ENCODE measurements around the gene ITCH. TPM values are rescaled to one million over a fixed set of nuclear protein-coding genes. Genes with fewer than 3 reads are reported as not detected.

Gene ITCH
- total RNA-seq, 2 experiments from 2014 or later = 42.3 to 45.2 TPM

- Mint-ChIP-seq H3K36me3 (peaks cover 23% of the 10 kb centered on the region), H3K27ac (no peak overlapping the region), H3K4me1 (ENCODE audit: low read depth) (peaks cover 3% of the 10 kb centered on the region), H3K9me3 (no peaks in the 10 kb centered on the region), H3K27me3 (no peaks in the 10 kb centered on the region), H3K4me3 (no peak overlapping the region)
- CTCF ChIA-PET = interaction anchor here (1.4 kb wide), 1 partner anchor 237 kb away, joined by 4 read pairs; no protein-coding TSS in a partner anchor
- DNase-seq = no peak
- intact Hi-C loops (cut with micrococcal nuclease) = loop anchor here (10.0 kb wide), 1 partner anchor 232 kb away; no protein-coding TSS in a partner anchor
- POLR2A ChIA-PET = no interaction called here
Measured at GRCh38 chr20:34532320-34532719, 169.2 kb downstream of the ITCH start.

- H3K4me1 Mint-ChIP-seq (ENCODE audit: low read depth) = peaks cover 3% of the 10 kb centered on the region
- no peak overlapping the region for H3K4me3 Mint-ChIP-seq
- no peaks in the 10 kb centered on the region for H3K9me3 Mint-ChIP-seq
- no peak overlapping the region for H3K27ac Mint-ChIP-seq
- H3K27me3 Mint-ChIP-seq = no peaks in the 10 kb centered on the region
- intact Hi-C loops (cut with micrococcal nuclease) = loop anchor here (10.0 kb wide), 1 partner anchor 232 kb away; no protein-coding TSS in a partner anchor
- ChIA-PET CTCF (no interaction called here), POLR2A (no interaction called here)
- no peak for DNase-seq
- peaks cover 24% of the 10 kb centered on the region for H3K36me3 Mint-ChIP-seq
Measured at GRCh38 chr20:34532756-34533155, 169.7 kb downstream of the ITCH start.

- Mint-ChIP-seq H3K27ac (no peak overlapping the region), H3K4me1 (ENCODE audit: low read depth) (peaks cover 6% of the 10 kb centered on the region), H3K27me3 (no peaks in the 10 kb centered on the region), H3K9me3 (no peaks in the 10 kb centered on the region), H3K4me3 (no peak overlapping the region), H3K36me3 (peaks cover 18% of the 10 kb centered on the region)
- POLR2A ChIA-PET = no interaction called here
- CTCF ChIA-PET = interaction anchor here (1.1 to 1.3 kb wide), 4 partner anchors 174 to 235 kb away, joined by 4 to 5 read pairs (median 4); no protein-coding TSS in a partner anchor
- intact Hi-C loops (cut with micrococcal nuclease) = loop anchor here (10.0 kb wide), 1 partner anchor 230 kb away; no protein-coding TSS in a partner anchor
- DNase-seq = no peak
Measured at GRCh38 chr20:34534391-34535165, 171.5 kb downstream of the ITCH start.

GRCh38 chr20:34535301-34535840 lies 172.3 kb downstream of the ITCH start:
- DNase-seq = no peak
- H3K9me3 Mint-ChIP-seq = no peaks in the 10 kb centered on the region
- no peaks in the 10 kb centered on the region for H3K27me3 Mint-ChIP-seq
- no peak overlapping the region for H3K4me3 Mint-ChIP-seq
- CTCF ChIA-PET = interaction anchor here (1.2 to 10.9 kb wide), 3 partner anchors 173 to 223 kb away, joined by 4 to 138 read pairs (median 5); partner anchors contain the start of gene TP53INP2
- POLR2A ChIA-PET = no interaction called here
- intact Hi-C loops (cut with micrococcal nuclease) = loop anchor here (10.0 kb wide), 1 partner anchor 229 kb away; no protein-coding TSS in a partner anchor
- H3K27ac Mint-ChIP-seq = no peak overlapping the region
- H3K4me1 Mint-ChIP-seq (ENCODE audit: low read depth) = peaks cover 9% of the 10 kb centered on the region
- H3K36me3 Mint-ChIP-seq = peaks cover 18% of the 10 kb centered on the region

GRCh38 chr20:34535857-34536256 lies 172.8 kb downstream of the ITCH start:
- H3K36me3 Mint-ChIP-seq = peaks cover 21% of the 10 kb centered on the region
- ChIA-PET CTCF (interaction anchor here (0.9 to 10.9 kb wide), 4 partner anchors 12 to 233 kb away, joined by 3 to 138 read pairs (median 55); partner anchors contain the start of gene TP53INP2), POLR2A (no interaction called here)
- no peak for DNase-seq
- no peak overlapping the region for H3K27ac Mint-ChIP-seq
- no peak overlapping the region for H3K4me3 Mint-ChIP-seq
- H3K27me3 Mint-ChIP-seq = no peaks in the 10 kb centered on the region
- intact Hi-C loops (cut with micrococcal nuclease) = loop anchor here (10.0 kb wide), 1 partner anchor 229 kb away; no protein-coding TSS in a partner anchor
- H3K9me3 Mint-ChIP-seq = no peaks in the 10 kb centered on the region
- H3K4me1 Mint-ChIP-seq (ENCODE audit: low read depth) = peaks cover 13% of the 10 kb centered on the region

- no peak overlapping the region for H3K4me3 Mint-ChIP-seq
- H3K4me1 Mint-ChIP-seq (ENCODE audit: low read depth) = peaks cover 23% of the 10 kb centered on the region
- intact Hi-C loops (cut with micrococcal nuclease) = loop anchor here (10.0 kb wide), 1 partner anchor 228 kb away; no protein-coding TSS in a partner anchor
- no peaks in the 10 kb centered on the region for H3K9me3 Mint-ChIP-seq
- ChIA-PET POLR2A (no interaction called here), CTCF (interaction anchor here (0.9 to 10.9 kb wide), 5 partner anchors 13 to 232 kb away, joined by 3 to 138 read pairs (median 5); partner anchors contain the start of gene TP53INP2)
- peaks cover 25% of the 10 kb centered on the region for H3K36me3 Mint-ChIP-seq
- no peak overlapping the region for H3K27ac Mint-ChIP-seq
- no peaks in the 10 kb centered on the region for H3K27me3 Mint-ChIP-seq
- DNase-seq = peak; percentile 71
Measured at GRCh38 chr20:34536798-34537394, 173.8 kb downstream of the ITCH start.

GRCh38 chr20:34537651-34538050 lies 174.6 kb downstream of the ITCH start:
- H3K36me3 Mint-ChIP-seq = peaks cover 25% of the 10 kb centered on the region
- DNase-seq = no peak
- no peaks in the 10 kb centered on the region for H3K9me3 Mint-ChIP-seq
- H3K4me3 Mint-ChIP-seq = no peak overlapping the region
- no peaks in the 10 kb centered on the region for H3K27me3 Mint-ChIP-seq
- ChIA-PET POLR2A (no interaction called here), CTCF (interaction anchor here (0.9 to 10.9 kb wide), 9 partner anchors 8 to 347 kb away, joined by 3 to 138 read pairs (median 4); partner anchors contain the start of gene TP53INP2)
- intact Hi-C loops (cut with micrococcal nuclease) = loop anchor here (1.0 to 10.0 kb wide), 2 partner anchors 171 to 227 kb away; no protein-coding TSS in a partner anchor
- no peak overlapping the region for H3K27ac Mint-ChIP-seq
- H3K4me1 Mint-ChIP-seq (ENCODE audit: low read depth) = peaks cover 29% of the 10 kb centered on the region

GRCh38 chr20:34538671-34539123 lies 175.6 kb downstream of the ITCH start:
- Mint-ChIP-seq H3K27me3 (no peaks in the 10 kb centered on the region), H3K4me3 (no peak overlapping the region), H3K36me3 (peaks cover 25% of the 10 kb centered on the region), H3K4me1 (ENCODE audit: low read depth) (peaks cover 34% of the 10 kb centered on the region), H3K27ac (no peak overlapping the region), H3K9me3 (no peaks in the 10 kb centered on the region)
- DNase-seq = peak; percentile 74
- ChIA-PET POLR2A (interaction anchor here (0.9 kb wide), 1 partner anchor 24 kb away, joined by 3 read pairs; no protein-coding TSS in a partner anchor), CTCF (interaction anchor here (0.6 to 10.9 kb wide), 24 partner anchors 9 to 348 kb away, joined by 3 to 138 read pairs (median 4); partner anchors contain the start of genes DYNLRB1, MAP1LC3A, PIGU and TP53INP2)
- intact Hi-C loops (cut with micrococcal nuclease) = loop anchor here (1.0 to 10.0 kb wide), 2 partner anchors 170 to 226 kb away; no protein-coding TSS in a partner anchor

- no peak for DNase-seq
- Mint-ChIP-seq H3K4me1 (ENCODE audit: low read depth) (peaks cover 44% of the 10 kb centered on the region), H3K36me3 (peaks cover 19% of the 10 kb centered on the region), H3K4me3 (no peak overlapping the region), H3K27me3 (no peaks in the 10 kb centered on the region), H3K9me3 (no peaks in the 10 kb centered on the region), H3K27ac (no peak overlapping the region)
- intact Hi-C loops (cut with micrococcal nuclease) = loop anchor here (10.0 kb wide), 1 partner anchor 225 kb away; no protein-coding TSS in a partner anchor
- CTCF ChIA-PET = interaction anchor here (1.3 to 10.9 kb wide), 7 partner anchors 9 to 229 kb away, joined by 3 to 138 read pairs (median 16); partner anchors contain the start of genes DYNLRB1, MAP1LC3A and TP53INP2
- POLR2A ChIA-PET = no interaction called here
Measured at GRCh38 chr20:34539756-34540155, 176.7 kb downstream of the ITCH start.

GRCh38 chr20:34540596-34541263 lies 177.7 kb downstream of the ITCH start:
- Mint-ChIP-seq H3K27ac (peak overlapping the region; percentile 91), H3K27me3 (no peaks in the 10 kb centered on the region), H3K4me3 (no peak overlapping the region), H3K36me3 (peaks cover 15% of the 10 kb centered on the region), H3K4me1 (ENCODE audit: low read depth) (peaks cover 45% of the 10 kb centered on the region), H3K9me3 (no peaks in the 10 kb centered on the region)
- POLR2A ChIA-PET = interaction anchor here (0.9 kb wide), 1 partner anchor 163 kb away, joined by 3 read pairs; the partner anchor contains the start of gene TP53INP2
- intact Hi-C loops (cut with micrococcal nuclease) = no loop called here
- CTCF ChIA-PET = interaction anchor here (0.7 to 10.9 kb wide), 8 partner anchors 9 to 1121 kb away, joined by 3 to 138 read pairs (median 12); partner anchors contain the start of genes MAP1LC3A and TP53INP2
- DNase-seq = no peak
